NCI-H2227 (cell line): ENCODE data around the gene GJB1.

ENCODE experiments used
- DNase-seq: peaks from one replicate; lab custom pipeline; 2025; ENCODE audit not compliant: unreplicated experiment; lab: John Stamatoyannopoulos, UW

Gene GJB1

GRCh38 chrX:71214604-71215337 is 8.3 kb upstream of the GJB1 start:
- DNase-seq: no peak

DNA sequence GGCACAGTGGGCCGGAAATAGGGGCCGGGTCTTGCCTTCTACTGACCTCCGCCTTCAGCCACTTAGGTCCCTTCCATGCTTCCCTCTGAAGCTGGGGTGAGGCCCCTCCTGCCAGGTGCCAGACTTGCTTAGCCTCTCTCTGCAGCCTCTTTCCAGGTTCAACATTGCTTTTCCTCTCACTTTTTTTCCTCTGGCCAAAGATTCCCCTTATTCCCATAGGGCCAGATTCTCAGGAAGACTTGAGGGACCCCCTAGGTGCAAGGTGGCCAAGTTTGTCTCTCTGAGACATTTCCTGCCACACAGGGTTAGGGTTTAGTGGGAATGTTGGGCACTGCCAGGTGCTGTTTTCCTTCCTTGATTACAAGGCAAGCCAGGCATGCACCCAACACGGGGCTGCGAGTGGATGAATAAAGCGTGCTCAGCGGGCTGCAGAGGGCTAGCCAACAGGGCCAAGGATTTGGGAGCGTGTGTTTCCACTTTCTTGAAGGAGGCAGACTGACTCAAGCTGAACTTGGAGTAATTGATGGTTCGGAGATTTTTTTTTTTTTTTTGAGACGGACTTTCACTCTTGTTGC is 7.6 kb upstream of the GJB1 start:
- DNase-seq: no peak

DNA sequence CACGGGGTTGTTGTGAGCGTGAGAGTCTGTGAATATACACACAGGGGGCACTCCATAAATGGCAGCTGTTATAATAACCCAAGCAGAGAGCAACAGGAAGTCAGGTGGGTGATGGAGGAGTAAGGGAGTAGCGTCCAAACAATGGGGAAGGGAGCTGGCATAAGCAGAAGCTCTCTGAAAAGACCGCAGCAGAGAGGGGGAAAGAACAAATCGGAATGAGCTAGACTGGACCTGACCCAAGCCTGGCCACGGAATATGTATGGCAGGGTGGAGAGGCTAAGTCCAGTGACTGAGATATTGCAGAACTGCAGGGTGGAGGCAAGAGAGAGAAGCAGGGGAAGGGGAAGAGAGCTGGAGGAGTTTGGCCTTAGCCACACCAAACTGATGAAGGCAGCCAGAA is 6.5 kb upstream of the GJB1 start:
- no peak for DNase-seq

DNA sequence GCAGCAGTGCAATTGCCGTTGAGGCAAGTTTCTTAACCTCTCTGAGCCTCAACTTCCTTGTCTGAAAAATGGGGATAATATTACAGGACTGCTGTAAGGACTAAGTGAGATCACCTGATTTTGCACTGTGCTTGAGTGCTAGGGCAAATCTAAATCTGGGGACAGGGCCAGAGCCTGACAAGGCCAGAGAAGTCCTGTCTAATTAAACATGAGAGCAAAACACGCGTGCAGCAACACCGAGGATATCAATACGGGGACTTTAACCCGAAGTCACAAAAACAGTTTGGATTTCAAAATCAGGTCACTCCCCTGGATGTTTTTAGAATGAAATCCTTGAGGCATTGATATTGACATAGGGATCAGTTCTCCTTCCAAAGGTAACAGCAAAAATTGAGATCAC is 5.7 kb upstream of the GJB1 start:
- no peak for DNase-seq

DNA sequence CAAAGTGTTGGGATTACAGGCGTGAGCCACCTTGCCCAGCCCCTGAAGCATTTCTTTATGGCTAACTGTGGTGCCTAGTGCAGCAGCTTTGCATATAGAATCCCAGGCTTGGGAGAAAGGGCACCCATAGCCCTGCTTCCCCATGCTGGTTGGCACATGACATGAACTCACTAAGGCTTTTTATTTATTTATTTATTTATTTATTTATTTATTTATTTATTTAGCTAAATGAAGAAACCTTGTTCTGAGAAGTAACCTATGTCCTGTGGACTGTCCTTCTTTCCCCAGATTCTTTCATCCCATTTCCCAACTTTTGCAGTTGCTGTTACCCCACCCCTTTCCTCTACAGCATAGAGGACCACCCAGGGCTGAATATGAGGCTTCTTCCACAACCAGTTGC is 1.9 kb upstream of the GJB1 start:
- no peak for DNase-seq

DNA sequence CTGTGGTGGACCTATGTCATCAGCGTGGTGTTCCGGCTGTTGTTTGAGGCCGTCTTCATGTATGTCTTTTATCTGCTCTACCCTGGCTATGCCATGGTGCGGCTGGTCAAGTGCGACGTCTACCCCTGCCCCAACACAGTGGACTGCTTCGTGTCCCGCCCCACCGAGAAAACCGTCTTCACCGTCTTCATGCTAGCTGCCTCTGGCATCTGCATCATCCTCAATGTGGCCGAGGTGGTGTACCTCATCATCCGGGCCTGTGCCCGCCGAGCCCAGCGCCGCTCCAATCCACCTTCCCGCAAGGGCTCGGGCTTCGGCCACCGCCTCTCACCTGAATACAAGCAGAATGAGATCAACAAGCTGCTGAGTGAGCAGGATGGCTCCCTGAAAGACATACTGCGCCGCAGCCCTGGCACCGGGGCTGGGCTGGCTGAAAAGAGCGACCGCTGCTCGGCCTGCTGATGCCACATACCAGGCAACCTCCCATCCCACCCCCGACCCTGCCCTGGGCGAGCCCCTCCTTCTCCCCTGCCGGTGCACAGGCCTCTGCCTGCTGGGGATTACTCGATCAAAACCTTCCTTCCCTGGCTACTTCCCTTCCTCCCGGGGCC is 1.2 kb downstream of the GJB1 start:
- DNase-seq: no peak

- DNase-seq: no peak
These were observed 2.0 kb downstream of the GJB1 start for GRCh38 chrX:71225009-71225408.

- DNase-seq: no peak
These were observed 2.7 kb downstream of the GJB1 start for GRCh38 chrX:71225676-71226075.

DNA sequence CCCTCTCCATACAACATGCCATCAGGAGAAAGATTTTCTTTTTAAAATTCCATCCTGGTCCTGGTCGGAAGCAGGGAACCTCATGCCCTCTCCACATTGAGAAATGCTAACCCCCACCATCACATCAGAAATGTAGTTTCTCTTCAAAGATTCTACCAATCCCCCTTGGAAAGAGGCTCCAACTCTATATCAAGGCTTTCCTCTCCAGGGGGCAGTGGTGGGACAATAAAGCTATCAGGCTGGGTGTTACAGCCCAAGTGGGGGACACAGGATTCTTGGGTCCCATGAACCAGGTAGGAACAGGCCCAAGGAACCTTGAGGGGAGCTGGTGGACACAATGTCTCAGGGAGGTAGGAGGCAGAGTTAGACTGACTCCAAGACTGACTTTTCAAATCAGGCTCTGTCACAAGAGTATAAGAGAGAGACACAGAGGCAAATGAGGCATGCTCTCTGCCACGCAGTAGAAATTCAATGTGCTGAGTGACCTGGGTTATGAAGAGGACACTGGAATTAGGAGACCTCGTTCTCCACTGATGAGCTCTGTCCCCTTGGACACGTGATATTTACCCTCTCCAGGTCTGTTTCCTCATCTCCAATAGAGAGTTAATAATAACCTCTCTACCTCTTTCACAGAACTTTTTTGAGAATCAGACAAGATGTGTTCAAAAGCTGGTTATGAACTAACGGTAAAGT is 4.5 kb downstream of the GJB1 start:
- no peak for DNase-seq

GRCh38 chrX:71228063-71228642 is 5.1 kb downstream of the GJB1 start:
- no peak for DNase-seq

- DNase-seq: no peak
These were observed 12.5 kb downstream of the GJB1 start for GRCh38 chrX:71235482-71235881.

DNA sequence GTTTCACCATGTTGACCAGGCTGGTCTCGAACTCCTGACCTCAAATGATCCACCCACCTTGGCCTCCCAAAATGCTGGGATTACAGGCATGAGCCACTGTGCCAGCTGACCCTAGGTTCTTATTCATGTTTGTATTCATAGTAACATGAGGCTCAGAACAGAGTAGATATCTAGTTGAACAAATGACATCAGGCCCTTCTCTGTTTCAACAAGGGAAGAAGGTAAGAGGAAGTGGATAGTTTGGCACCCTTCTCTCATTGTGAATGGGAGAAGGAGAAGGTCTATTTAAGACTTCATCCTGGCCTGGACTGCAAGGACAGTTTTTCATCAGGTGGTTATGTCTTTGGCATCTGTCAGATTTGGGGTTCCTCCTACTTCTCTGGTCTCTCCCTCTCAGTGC is 13.8 kb downstream of the GJB1 start:
- DNase-seq: no peak

DNA sequence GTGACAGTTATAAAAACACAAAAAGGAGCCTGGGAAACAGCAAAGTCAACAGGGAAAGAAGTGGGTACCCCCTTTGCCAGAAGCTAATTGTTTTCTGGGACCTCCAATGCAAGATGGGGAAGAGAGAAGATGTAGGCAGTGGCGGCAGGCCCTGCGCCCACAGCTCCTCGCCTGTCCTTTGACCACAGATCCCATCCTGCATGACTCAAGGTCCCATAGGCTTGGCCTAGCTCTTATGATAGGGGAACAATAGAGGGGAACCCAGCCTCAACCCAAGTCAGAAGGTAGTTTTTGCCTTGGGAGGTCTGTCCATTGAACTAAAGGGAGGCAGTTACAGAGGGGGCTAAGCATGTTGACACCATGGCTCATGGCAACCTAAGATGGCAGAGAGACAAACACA is 16.8 kb downstream of the GJB1 start:
- DNase-seq: no peak

GRCh38 chrX:71241301-71241700 is 18.3 kb downstream of the GJB1 start:
- no peak for DNase-seq

GRCh38 chrX:71244359-71245128 is 21.5 kb downstream of the GJB1 start:
- DNase-seq: no peak

GRCh38 chrX:71245159-71245558 is 22.1 kb downstream of the GJB1 start:
- DNase-seq: no peak

DNA sequence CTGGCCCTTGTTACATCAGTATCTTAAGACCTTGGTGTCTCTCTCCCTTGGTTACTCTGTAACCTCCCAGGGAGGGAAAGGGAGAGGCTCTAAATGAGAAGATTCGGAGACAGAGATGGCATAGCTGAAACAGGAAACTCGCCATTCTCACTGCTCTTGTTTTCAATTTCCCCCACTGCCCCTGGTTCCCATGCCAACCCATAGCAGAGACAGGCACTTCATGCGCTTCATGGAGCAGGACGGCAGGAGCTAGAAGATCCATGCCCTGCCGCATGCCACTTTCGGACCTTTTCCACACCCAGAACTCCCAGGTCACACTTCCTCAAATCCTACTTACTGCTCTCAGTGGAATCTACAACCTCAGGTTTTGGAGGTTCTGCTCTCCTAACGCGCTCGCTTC is 27.8 kb downstream of the GJB1 start:
- no peak for DNase-seq

DNA sequence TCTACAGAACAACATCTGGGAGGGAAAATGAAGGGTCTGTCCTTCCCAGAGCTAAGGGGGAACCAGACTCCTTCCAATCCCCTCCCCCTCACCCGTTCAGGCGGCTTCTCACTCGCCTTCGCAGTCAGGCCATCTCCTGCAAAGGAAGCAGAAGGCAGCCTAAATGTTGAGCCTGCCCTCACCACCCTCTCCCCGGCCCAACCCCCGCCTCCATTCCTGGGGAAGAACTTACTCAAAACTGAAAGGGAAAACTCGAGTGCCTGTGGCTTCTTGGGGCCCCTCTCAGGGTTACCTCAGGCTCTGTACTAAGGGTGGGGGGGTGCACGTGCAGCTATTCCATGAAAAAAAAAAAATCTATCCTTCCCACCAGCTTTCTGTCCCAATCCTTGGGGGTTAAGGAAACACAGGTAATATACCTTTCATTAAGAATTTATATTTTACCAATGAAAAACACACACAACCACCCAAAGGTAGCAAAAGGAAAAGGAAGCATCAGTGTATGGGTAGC is 28.5 kb downstream of the GJB1 start:
- DNase-seq: no peak

DNA sequence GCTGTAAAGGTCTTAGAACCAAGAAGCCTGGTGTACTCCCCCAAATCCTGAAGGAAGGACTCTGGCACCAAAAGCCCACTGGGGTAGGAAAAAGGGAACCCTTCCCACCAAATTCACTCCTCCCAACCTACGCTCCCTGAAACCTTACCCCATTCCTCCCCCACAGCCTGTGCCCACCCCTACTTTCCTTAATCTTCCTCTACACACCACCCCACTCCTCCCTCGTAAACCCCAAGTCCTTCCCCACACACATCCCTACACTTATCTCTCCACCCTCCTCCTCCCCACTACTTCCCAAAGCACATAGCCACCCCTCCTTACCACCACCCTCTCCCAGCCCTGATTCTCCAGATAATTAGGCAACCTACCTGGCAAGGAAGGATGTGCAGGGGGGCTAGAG is 29.2 kb downstream of the GJB1 start:
- DNase-seq: no peak

- DNase-seq: peak; percentile 84
These were observed 30.4 kb downstream of the GJB1 start for GRCh38 chrX:71253253-71254091.
